Measurements from ENCODE around the gene MTMR1.

DNA sequence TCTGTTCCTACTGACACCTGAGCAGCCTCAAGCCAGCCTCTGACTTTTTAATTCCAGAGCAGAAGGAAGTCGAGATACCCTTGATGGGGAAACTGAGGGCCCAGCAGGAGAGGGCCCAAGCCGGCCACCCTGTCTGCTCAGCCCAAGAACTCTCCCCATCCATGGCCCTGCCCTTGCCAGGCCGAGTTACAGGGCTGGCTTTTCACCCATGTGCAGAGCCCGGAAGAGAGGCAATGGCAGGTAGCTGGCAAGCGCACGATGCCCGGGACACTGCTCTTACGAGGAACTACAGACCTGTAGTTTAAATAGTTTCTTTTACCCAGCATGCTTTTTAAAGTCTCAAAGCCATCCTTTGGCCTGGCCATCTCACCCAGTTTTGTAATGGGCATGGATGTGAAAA is 79.9 kb downstream of the MTMR1 start:
- TF ChIP-seq CTCF (IDR thresholded peaks at IDR 0.05) (no peak), POLR2A (IDR thresholded peaks at IDR 0.05) (no peak), EP300 (IDR thresholded peaks at IDR 0.05) (no peak)
